ENCODE measurements around the gene MYRFL.

GRCh38 chr12:69919495-69919894 is 94.5 kb downstream of the MYRFL start:
- no peak for TF ChIP-seq EZH2 (IDR thresholded peaks at IDR 0.05; ENCODE audit: borderline replicate concordance)
- TF ChIP-seq, protein P1, sequence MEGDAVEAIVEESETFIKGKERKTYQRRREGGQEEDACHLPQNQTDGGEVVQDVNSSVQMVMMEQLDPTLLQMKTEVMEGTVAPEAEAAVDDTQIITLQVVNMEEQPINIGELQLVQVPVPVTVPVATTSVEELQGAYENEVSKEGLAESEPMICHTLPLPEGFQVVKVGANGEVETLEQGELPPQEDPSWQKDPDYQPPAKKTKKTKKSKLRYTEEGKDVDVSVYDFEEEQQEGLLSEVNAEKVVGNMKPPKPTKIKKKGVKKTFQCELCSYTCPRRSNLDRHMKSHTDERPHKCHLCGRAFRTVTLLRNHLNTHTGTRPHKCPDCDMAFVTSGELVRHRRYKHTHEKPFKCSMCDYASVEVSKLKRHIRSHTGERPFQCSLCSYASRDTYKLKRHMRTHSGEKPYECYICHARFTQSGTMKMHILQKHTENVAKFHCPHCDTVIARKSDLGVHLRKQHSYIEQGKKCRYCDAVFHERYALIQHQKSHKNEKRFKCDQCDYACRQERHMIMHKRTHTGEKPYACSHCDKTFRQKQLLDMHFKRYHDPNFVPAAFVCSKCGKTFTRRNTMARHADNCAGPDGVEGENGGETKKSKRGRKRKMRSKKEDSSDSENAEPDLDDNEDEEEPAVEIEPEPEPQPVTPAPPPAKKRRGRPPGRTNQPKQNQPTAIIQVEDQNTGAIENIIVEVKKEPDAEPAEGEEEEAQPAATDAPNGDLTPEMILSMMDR (IDR thresholded peaks at IDR 0.05; ENCODE audit: poor library complexity) = no peak
- TF ChIP-seq EZH2phosphoT487 (IDR thresholded peaks at IDR 0.05; ENCODE audit: low read depth, severe bottlenecking, unreplicated experiment) = no peak

Data from hepatocyte (in vitro differentiated cells).